COLO668 (cell line): ENCODE results near the gene MUC21.
"Not testable (repeated sequence)": the region's sequence is repeated elsewhere in the genome, so short reads cannot be mapped to it uniquely, and the experiment has no call there.

Experiments
- DNase-seq: peaks from one replicate; lab custom pipeline; 2025; ENCODE audit not compliant: unreplicated experiment; lab: John Stamatoyannopoulos, UW

MUC21 gene

GRCh38 chr6:31005249-31006020 is 21.9 kb downstream of the MUC21 start:
- DNase-seq, result no peak

- DNase-seq, result no peak
Observed at GRCh38 chr6:31007694-31008093, 24.2 kb downstream of the MUC21 start.

- DNase-seq, result no peak
Observed at GRCh38 chr6:31008165-31008564, 24.6 kb downstream of the MUC21 start.

- no peak for DNase-seq
Observed at GRCh38 chr6:31009731-31010130, 26.2 kb downstream of the MUC21 start.

GRCh38 chr6:31010393-31011060 is 27.0 kb downstream of the MUC21 start, which contains the start of gene MUC22:
TSS of gene MUC22 (plus strand) at chr6:31010474. CDS start at chr6:31010707, 233 bp downstream.
- no peak for DNase-seq

GRCh38 chr6:31011153-31011552 is 27.6 kb downstream of the MUC21 start:
- DNase-seq, result no peak

- no peak for DNase-seq
Observed at GRCh38 chr6:31016659-31017299, 33.3 kb downstream of the MUC21 start.

GRCh38 chr6:31017436-31017835 is 33.9 kb downstream of the MUC21 start:
- not testable (repeated sequence) for DNase-seq

GRCh38 chr6:31020057-31020456 is 36.5 kb downstream of the MUC21 start:
- DNase-seq, result no peak

GRCh38 chr6:31020631-31021255 is 37.2 kb downstream of the MUC21 start:
- DNase-seq, result not testable (repeated sequence)

GRCh38 chr6:31021705-31022531 is 38.4 kb downstream of the MUC21 start:
- DNase-seq, result not testable (repeated sequence)

GRCh38 chr6:31025595-31025994 is 42.1 kb downstream of the MUC21 start:
- no peak for DNase-seq

- DNase-seq, result no peak
Observed at GRCh38 chr6:31031095-31031494, 47.6 kb downstream of the MUC21 start.

- no peak for DNase-seq
Observed at GRCh38 chr6:31033075-31033474, 49.6 kb downstream of the MUC21 start.

- no peak for DNase-seq
Observed at GRCh38 chr6:31035862-31036497, 52.5 kb downstream of the MUC21 start.

GRCh38 chr6:31037169-31037568 is 53.7 kb downstream of the MUC21 start:
- DNase-seq, result no peak

- no peak for DNase-seq
Observed at GRCh38 chr6:31037682-31038081, 54.2 kb downstream of the MUC21 start.

GRCh38 chr6:31038559-31038958 is 55.0 kb downstream of the MUC21 start:
- no peak for DNase-seq
